Left lobe of liver (tissue), 2 donors: ENCODE measurements around the gene PROSER2. TPM values are rescaled to one million over a fixed set of nuclear protein-coding genes. Genes with fewer than 3 reads are reported as not detected.

Source experiments
- ATAC-seq: fragments of 200-7000 bp; cut with Tn5 transposase; one replicate; pipeline ENCODE4 v1.9.1; 2020; ENCODE audit warnings: mild to moderate bottlenecking, moderate library complexity
- DNase-seq: peaks from one replicate; pipeline ENCODE4 v3.0.0-alpha.2; 2020; ENCODE audit warnings: low spot score
- total RNA-seq: library from RNA; stranded (reverse); gene quantifications from one replicate; pipeline ENCODE4 v1.2.1, GENCODE V29; 2021
- donor health status: DM: no; HTN: no; CAD: no; lungs with moderate emphysema.
- donor health status: DM: no; HTN: yes; CAD: no.

Gene PROSER2
- total RNA-seq, 1 donor from 2014 or later = 38.3 TPM

- DNase-seq = peak; percentile 93
- ATAC-seq = peak; percentile 79
These were observed 75.4 kb downstream of the PROSER2 start for GRCh38 chr10:11898372-11899066.

- DNase-seq = no peak
- ATAC-seq = no peak
These were observed 76.1 kb downstream of the PROSER2 start for GRCh38 chr10:11899067-11899876.

DNA sequence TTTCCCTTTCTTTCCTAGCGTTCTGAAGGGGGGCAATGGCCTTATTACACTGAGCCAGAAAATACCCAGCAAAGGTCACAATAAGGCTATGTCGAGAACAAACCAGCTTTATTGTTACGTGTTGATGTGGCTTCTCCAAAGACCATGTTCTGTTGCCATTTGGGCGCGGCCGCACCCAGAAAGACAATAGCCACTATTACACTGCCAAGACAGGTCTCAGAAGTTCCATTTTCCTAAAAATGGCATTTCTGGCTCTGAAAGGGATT lies 77.8 kb downstream of the PROSER2 start:
- DNase-seq = no peak
- ATAC-seq = no peak

DNA sequence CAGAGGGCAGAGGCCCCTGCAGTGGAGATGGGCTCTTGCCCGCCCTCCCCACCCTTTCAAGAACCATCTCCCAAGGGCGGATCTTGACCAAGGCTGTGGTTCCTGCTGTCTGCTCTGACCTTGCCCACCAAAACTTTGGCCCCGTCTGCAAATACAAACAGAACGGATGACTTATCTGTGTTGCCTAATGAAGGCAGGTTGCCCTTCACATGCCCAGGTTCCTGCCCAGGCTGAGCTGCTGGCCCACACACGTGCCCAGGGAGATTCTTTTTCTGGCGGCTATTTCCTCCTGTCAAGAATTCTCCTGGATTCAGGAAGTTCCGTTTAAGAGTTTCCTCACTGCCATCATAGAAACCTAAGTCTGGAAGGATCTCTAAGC lies 78.3 kb downstream of the PROSER2 start:
- ATAC-seq = peak; percentile 66
- peak; percentile 90 for DNase-seq

- DNase-seq = no peak
These were observed 78.8 kb downstream of the PROSER2 start for GRCh38 chr10:11901833-11902475.

GRCh38 chr10:11902646-11903045 lies 79.5 kb downstream of the PROSER2 start:
- ATAC-seq = no peak

More at GRCh38 chr10:11901833-11902475, 78.8 kb downstream of the PROSER2 start:
- ATAC-seq = no peak

GRCh38 chr10:11906714-11907113 lies 83.6 kb downstream of the PROSER2 start:
- no peak for ATAC-seq

More at GRCh38 chr10:11902646-11903045, 79.5 kb downstream of the PROSER2 start:
- no peak for DNase-seq

DNA sequence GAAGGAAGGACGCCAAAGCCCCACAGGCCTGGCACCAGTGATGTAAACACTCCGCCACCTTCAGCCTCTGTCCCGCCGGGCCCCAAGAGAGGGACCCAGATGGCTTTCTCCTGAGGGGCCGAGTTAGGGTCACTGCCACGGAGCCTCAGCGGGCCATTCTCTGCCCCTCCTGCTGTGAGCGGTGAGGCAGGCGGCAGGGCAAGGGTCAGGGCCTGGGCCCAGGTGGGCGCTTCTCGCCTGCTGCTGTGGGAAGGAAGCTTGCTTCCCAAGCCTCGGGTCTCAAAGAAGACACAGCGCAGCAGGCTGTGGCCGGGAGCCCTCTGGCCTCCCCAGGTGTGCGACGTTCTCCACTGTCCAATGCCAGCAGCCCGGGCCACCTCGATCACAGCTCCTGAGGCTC lies 84.8 kb downstream of the PROSER2 start:
- ATAC-seq (no peak), DNase-seq (no peak)

More at GRCh38 chr10:11906714-11907113, 83.6 kb downstream of the PROSER2 start:
- no peak for DNase-seq

DNA sequence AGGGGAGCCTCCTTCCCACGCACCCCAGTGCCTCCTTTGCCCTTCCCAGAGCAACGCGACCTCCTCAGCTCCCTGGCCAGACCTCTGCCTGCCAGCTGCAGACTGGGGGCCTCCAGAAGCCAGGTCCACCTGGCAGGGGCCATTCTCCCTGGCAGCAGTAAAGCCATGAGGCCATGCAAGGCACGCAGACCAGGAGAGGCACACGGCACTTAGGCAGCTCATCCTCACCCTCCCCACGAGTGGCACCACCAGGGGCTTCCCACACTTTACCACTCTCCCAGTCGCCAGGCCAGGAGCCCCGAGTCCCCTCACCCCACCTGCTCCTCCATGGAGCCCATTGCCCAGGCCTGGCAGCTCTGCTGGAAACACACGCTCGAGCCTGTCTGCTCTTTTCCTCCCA lies 85.4 kb downstream of the PROSER2 start:
- ATAC-seq (no peak), DNase-seq (peak; percentile 21)

DNA sequence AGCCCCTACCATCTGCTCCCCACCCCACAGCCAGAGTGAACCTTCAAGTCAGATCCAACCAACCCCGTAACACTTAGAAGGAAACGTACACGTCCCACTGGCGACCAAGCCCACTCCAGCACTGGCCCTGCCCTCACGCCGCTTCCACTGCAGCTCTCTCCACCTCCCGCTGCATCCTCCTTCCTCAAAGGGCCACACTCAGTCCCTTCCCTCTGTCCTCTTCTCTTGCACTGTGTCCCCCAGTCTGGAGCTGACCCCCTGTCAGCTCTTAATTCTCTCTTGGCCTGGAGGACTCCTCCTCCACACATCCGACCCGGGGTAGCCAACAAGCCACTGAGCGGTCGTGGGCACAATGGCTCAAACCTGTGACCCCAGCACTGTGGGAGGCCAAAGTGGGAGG lies 85.8 kb downstream of the PROSER2 start:
- ATAC-seq (no peak), DNase-seq (no peak)

DNA sequence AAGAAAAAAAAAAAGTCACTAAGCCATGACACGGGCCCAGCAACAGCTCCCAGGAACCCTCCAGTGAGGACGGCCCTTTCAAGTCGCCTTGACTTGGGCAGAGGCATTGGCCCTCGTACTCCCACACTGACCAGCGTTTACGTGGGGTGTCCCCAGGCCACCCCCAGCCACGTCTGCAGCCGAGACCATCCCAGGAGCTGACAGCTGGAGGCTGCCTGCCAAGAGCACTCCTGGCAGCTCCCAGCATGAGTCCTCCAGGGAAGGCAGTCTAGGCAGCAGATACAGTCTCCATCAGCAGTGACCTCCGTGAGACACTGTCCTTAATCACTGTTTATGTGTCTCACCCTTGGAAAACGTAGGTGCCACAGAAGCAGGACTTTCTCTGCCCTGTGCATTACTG lies 86.5 kb downstream of the PROSER2 start:
- no peak for DNase-seq
- no peak for ATAC-seq

GRCh38 chr10:11910102-11910501 lies 86.9 kb downstream of the PROSER2 start:
- ATAC-seq = no peak
- DNase-seq = no peak

DNA sequence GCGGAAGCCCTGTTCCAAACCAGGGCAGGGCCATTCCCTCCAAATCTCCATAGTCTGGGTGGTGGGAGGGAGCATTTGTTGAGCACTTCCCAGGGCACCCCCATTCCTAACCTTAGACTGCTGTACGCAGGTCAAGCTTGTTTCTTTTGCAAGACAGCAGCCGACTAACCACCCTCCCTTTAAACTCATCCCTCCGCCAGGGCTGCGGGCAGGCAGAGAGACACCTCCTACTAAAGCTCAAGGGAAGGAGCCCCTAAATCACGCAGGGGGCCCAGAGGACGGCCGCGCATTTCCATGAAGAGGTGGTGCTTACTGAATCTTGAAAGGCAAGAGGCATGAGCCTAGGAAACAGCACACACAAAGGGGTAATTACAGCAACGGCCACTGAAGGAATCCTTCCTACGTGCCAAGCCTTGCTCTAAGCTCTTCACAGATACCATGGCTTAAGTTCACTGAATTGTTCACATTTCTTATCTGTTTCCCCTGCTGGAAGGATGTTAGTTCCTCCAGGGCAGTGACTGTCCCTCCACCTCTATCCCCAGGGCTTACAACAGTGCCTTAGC lies 90.0 kb downstream of the PROSER2 start:
- peak; percentile 37 for DNase-seq
- ATAC-seq = no peak

DNA sequence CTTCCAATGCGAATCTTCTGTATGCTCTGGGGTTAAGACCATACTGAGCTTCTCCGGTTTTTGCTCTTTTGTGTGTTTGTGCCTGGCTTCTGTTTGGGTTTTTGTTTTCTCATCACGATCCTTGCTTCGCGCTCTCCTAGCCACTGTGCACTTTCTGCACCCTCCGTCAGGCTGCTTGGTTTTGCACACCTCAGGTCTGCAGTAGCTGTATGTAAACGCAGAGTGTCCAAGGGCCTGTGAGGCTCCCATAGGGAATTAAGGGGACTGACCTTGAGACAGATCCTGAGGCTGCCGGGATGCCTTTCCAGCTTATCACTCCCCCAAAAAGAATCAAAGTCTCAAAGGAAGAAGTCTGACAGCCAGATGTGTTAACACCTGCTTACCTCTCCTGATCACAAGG lies 95.2 kb downstream of the PROSER2 start:
- DNase-seq (peak; percentile 16), ATAC-seq (no peak)

GRCh38 chr10:11919271-11919670 lies 96.1 kb downstream of the PROSER2 start:
- DNase-seq (no peak), ATAC-seq (no peak)

Other genes starting within 250 kb of the PROSER2 start
- gene USP6NL, start 211.7 kb upstream of the PROSER2 start, total RNA-seq = 9.0 TPM
- gene ECHDC3, start 81.0 kb upstream of the PROSER2 start, total RNA-seq = 137 TPM
- 9.3 TPM for gene UPF2, start 219.5 kb downstream of the PROSER2 start, total RNA-seq
- 171 TPM for gene DHTKD1, start 245.6 kb downstream of the PROSER2 start, total RNA-seq